Panc1 (cell line): ENCODE results near the gene EVA1C. TPM values are rescaled to one million over a fixed set of nuclear protein-coding genes. Genes with fewer than 3 reads are reported as not detected.
"Not testable (repeated sequence)": the region's sequence is repeated elsewhere in the genome, so short reads cannot be mapped to it uniquely, and the experiment has no call there.

Source experiments
- ATAC-seq: fragments of 200-7000 bp; cut with Tn5 transposase; 2 replicates; pipeline ENCODE4 v1.9.1; 2020; ENCODE audit warnings: mild to moderate bottlenecking, moderate library complexity
- BruUV-seq: library from RNA; stranded (reverse); fragments of 400-500 nt; replicated peaks from 2 replicates; lab custom pipeline; 2021; lab: Mats Ljungman, UMichigan
- CTCF ChIA-PET: fragments of 300-600 bp; sonication (Branson Sonifier 250); formaldehyde crosslinking; loops from one replicate; lab custom pipeline; 2022; ENCODE audit warnings: antibody characterized with exemption; lab: Charles Lee
- POLR2A ChIA-PET: fragments of 300-600 bp; sonication (Branson Sonifier 250); formaldehyde crosslinking; loops from one replicate; lab custom pipeline; 2022; ENCODE audit warnings: antibody characterized with exemption; lab: Charles Lee
- DNase-seq: peaks from one replicate; pipeline ENCODE4 v3.0.0-alpha.2; 2010; ENCODE audit warnings: low read depth, low spot score
- H3K27ac ChIP-seq: 2 replicates; pipeline ENCODE4 v1.5.1; 2011; ENCODE audit warnings: mild to moderate bottlenecking, low read length, inconsistent platforms
- H3K27me3 ChIP-seq: fragments of 200-500 bp; sonication (Bioruptor generic); 2 replicates; pipeline ENCODE4 v1.6.0; 2014; ENCODE audit warnings: low read length, inconsistent platforms; ENCODE audit not compliant: control insufficient read depth, insufficient read depth
- H3K36me3 ChIP-seq: fragments of 200-500 bp; sonication (Bioruptor generic); 2 replicates; pipeline ENCODE4 v1.5.1; 2014; ENCODE audit warnings: inconsistent platforms, mild to moderate bottlenecking, low read length, moderate library complexity; ENCODE audit not compliant: control insufficient read depth, insufficient read depth
- H3K4me1 ChIP-seq: 2 replicates; pipeline ENCODE4 v1.5.1; 2011; ENCODE audit warnings: inconsistent platforms, mild to moderate bottlenecking, low read length, moderate library complexity; ENCODE audit not compliant: control insufficient read depth, insufficient read depth
- H3K4me3 ChIP-seq, 2 experiments: 2 replicates each; pipeline ENCODE4 v1.5.1; 2011 to 2012; ENCODE audit warnings: low read depth in 2 of 2, low read length in 2 of 2, mild to moderate bottlenecking in 2 of 2, inconsistent platforms in 1 of 2, moderate library complexity in 1 of 2
- H3K9me3 ChIP-seq: fragments of 200-500 bp; sonication (Bioruptor generic); 2 replicates; pipeline ENCODE4 v1.5.1; 2014; ENCODE audit warnings: low read depth, mild to moderate bottlenecking, inconsistent platforms, low read length, moderate library complexity; ENCODE audit not compliant: control insufficient read depth, insufficient read depth
- POLR2AphosphoS5 ChIP-seq: IDR thresholded peaks from 2 replicates; pipeline ENCODE4 v1.6.1; 2012; ENCODE audit warnings: mild to moderate bottlenecking, low read depth, low read length, moderate library complexity
- SIN3A ChIP-seq: IDR thresholded peaks from 2 replicates; pipeline ENCODE4 v1.6.1; 2012; ENCODE audit warnings: low read depth, mild to moderate bottlenecking, low read length, moderate library complexity, borderline replicate concordance; ENCODE audit not compliant: insufficient read depth
- TCF7L2 ChIP-seq: IDR thresholded peaks from 2 replicates; pipeline ENCODE4 v1.6.1; 2011; ENCODE audit warnings: mild to moderate bottlenecking, low read depth, low read length, inconsistent platforms
- in situ Hi-C: cut with HindIII; loops from 2 replicates; pipeline ENCODE4 v1.10.0; 2016; ENCODE audit warnings: low sequenced_read_pairs, low pct_unique_long_range_greater_than_20kb
- intact Hi-C: fragments of 100-400 bp; cut with micrococcal nuclease; formaldehyde crosslinking; loops from one replicate; pipeline ENCODE4 v1.10.0; 2022; ENCODE audit not compliant: unreplicated experiment
- total RNA-seq: library from RNA; stranded (reverse); gene quantifications from one replicate; pipeline ENCODE4 v1.2.1, GENCODE V29; 2021; ENCODE audit not compliant: unreplicated experiment
- TF ChIP-seq, protein P1 (sequence below), 2 experiments: IDR thresholded peaks; 2 replicates each; pipeline ENCODE4 v1.6.1; 2011 to 2012; ENCODE audit warnings: low read depth in 2 of 2, control low read depth in 1 of 2, low read length in 1 of 2, mild to moderate bottlenecking in 1 of 2, moderate library complexity in 1 of 2; ENCODE audit not compliant: insufficient read depth in 1 of 2
- TF ChIP-seq, protein P2 (sequence below): fragments of 450-650 bp; IDR thresholded peaks from 2 replicates; pipeline ENCODE4 v1.5.1; 2017; ENCODE audit warnings: mild to moderate bottlenecking

EVA1C gene
- total RNA-seq, 1 experiment from 2014 or later, result 2.8 TPM

DNA sequence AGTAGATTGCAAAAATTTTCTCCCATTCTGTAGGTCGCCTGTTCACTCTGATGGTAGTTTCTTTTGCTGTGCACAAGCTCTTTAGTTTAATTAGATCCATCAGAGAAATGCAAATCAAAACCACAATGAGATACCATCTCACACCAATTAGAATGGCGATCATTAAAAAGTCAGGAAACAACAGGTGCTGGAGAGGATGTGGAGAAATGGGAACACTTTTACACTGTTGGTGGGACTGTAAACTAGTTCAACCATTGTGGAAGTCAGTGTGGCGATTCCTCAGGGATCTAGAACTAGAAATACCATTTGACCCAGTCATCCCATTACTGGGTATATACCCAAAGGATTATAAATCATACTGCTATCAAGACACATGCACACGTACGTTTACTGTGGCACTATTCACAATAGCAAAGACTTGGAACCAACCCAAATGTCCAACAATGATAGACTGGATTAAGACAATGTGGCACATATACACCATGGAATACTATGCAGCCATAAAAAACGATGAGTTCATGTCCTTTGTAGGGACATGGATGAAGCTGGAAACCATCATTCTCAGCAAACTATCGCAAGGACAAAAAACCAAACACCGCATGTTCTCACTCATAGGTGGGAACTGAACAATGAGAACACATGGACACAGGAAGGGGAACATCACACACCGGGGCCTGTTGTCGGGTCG lies 21.8 kb upstream of the EVA1C start:
- ATAC-seq, H3K27me3 ChIP-seq, CTCF ChIA-PET, H3K36me3 ChIP-seq, intact Hi-C loops, in situ Hi-C loops, H3K27ac ChIP-seq, BruUV-seq, H3K4me3 ChIP-seq, POLR2A ChIA-PET, DNase-seq, H3K9me3 ChIP-seq: not testable (repeated sequence)
- peaks cover 12% of the 10 kb centered on the region for H3K4me1 ChIP-seq

DNA sequence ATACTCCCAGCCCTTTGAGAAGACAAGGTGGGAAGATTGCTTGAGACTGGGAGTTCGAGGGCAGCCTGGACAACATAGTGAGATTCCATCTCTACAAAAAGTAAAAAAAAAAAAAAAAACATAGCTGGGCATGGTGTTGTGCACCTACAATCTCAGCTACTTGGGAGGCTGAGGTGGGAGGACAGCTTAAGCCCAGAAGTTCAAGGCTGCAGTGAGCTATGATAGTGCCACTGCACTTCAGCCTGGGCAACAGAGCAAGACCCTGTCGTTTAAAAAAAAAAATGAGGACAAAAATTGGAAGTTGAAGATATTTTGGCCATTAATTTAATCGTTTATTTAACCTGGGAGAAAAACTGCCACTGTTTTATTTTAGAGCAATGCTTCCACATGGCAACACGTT lies 20.8 kb upstream of the EVA1C start:
- H3K27me3 ChIP-seq, result no peaks in the 10 kb centered on the region
- ATAC-seq (no peak), DNase-seq (no peak)
- peaks cover 10% of the 10 kb centered on the region for H3K4me1 ChIP-seq
- TF ChIP-seq, protein P1, sequence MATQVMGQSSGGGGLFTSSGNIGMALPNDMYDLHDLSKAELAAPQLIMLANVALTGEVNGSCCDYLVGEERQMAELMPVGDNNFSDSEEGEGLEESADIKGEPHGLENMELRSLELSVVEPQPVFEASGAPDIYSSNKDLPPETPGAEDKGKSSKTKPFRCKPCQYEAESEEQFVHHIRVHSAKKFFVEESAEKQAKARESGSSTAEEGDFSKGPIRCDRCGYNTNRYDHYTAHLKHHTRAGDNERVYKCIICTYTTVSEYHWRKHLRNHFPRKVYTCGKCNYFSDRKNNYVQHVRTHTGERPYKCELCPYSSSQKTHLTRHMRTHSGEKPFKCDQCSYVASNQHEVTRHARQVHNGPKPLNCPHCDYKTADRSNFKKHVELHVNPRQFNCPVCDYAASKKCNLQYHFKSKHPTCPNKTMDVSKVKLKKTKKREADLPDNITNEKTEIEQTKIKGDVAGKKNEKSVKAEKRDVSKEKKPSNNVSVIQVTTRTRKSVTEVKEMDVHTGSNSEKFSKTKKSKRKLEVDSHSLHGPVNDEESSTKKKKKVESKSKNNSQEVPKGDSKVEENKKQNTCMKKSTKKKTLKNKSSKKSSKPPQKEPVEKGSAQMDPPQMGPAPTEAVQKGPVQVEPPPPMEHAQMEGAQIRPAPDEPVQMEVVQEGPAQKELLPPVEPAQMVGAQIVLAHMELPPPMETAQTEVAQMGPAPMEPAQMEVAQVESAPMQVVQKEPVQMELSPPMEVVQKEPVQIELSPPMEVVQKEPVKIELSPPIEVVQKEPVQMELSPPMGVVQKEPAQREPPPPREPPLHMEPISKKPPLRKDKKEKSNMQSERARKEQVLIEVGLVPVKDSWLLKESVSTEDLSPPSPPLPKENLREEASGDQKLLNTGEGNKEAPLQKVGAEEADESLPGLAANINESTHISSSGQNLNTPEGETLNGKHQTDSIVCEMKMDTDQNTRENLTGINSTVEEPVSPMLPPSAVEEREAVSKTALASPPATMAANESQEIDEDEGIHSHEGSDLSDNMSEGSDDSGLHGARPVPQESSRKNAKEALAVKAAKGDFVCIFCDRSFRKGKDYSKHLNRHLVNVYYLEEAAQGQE (IDR thresholded peaks at IDR 0.05; ENCODE audit: insufficient read depth in 1 of 2, low read depth in 2 of 2, low read length in 1 of 2), result no peak
- no peak for TF ChIP-seq TCF7L2
- TF ChIP-seq SIN3A, result no peak
- TF ChIP-seq, protein P2, sequence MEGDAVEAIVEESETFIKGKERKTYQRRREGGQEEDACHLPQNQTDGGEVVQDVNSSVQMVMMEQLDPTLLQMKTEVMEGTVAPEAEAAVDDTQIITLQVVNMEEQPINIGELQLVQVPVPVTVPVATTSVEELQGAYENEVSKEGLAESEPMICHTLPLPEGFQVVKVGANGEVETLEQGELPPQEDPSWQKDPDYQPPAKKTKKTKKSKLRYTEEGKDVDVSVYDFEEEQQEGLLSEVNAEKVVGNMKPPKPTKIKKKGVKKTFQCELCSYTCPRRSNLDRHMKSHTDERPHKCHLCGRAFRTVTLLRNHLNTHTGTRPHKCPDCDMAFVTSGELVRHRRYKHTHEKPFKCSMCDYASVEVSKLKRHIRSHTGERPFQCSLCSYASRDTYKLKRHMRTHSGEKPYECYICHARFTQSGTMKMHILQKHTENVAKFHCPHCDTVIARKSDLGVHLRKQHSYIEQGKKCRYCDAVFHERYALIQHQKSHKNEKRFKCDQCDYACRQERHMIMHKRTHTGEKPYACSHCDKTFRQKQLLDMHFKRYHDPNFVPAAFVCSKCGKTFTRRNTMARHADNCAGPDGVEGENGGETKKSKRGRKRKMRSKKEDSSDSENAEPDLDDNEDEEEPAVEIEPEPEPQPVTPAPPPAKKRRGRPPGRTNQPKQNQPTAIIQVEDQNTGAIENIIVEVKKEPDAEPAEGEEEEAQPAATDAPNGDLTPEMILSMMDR, result no peak
- no peak for TF ChIP-seq POLR2AphosphoS5
- BruUV-seq, result no TSS peak
- CTCF ChIA-PET, result interaction anchor here (0.6 kb wide), 1 partner anchor 210 kb away, joined by 3 read pairs; no protein-coding TSS in a partner anchor
- intact Hi-C loops, result no loop called here
- H3K36me3 ChIP-seq, result peaks cover 6% of the 10 kb centered on the region
- POLR2A ChIA-PET, result interaction anchor here (0.6 kb wide), 1 partner anchor 322 kb away, joined by 3 read pairs; no protein-coding TSS in a partner anchor
- H3K4me3 ChIP-seq, result peak overlapping the region; percentile 79 to 87
- in situ Hi-C loops, result no loop called here
- H3K9me3 ChIP-seq, result no peaks in the 10 kb centered on the region
- H3K27ac ChIP-seq, result peak overlapping the region; percentile 79
